GM10248 (cell line): ENCODE results near the gene FHL5.
A peak's percentile ranks its signal among the peaks of the same experiment; 100 is the strongest.

Experiments
- CTCF ChIA-PET: fragments of 300-600 bp; sonication (Branson Sonifier 250); formaldehyde crosslinking; extraction: SDS; loops from one replicate; lab custom pipeline; 2021; ENCODE audit warnings: antibody characterized with exemption; lab: Yijun Ruan, JAX
- POLR2A ChIA-PET: fragments of 350-650 bp; sonication (Branson Sonifier 250); formaldehyde crosslinking; extraction: SDS; loops from one replicate; lab custom pipeline; 2020; ENCODE audit warnings: antibody characterized with exemption; lab: Yijun Ruan, JAX
- DNase-seq: peaks from one replicate; pipeline ENCODE4 v3.0.0; 2012; ENCODE audit errors: extremely low spot score
- CTCF ChIP-seq: IDR thresholded peaks from 2 replicates; pipeline ENCODE4 v1.5.1; 2012; ENCODE audit warnings: mild to moderate bottlenecking, low read depth; ENCODE audit errors: extremely low read depth, missing control alignments, control extremely low read depth

The FHL5 gene

GRCh38 chr6:96562886-96563285 is at the start of gene FHL5:
Gene FHL5, plus strand, starts transcription at chr6:96563128. Its CDS starts 40,486 bp downstream, at chr6:96603614.
- POLR2A ChIA-PET, result no interaction called here
- CTCF ChIA-PET, result interaction anchor here (1.2 kb wide), 1 partner anchor 12 kb away, joined by 3 read pairs; no protein-coding TSS in a partner anchor
- no peak for TF ChIP-seq CTCF
- DNase-seq, result no peak

- TF ChIP-seq CTCF, result no peak
- no peak for DNase-seq
- ChIA-PET CTCF (interaction anchor here (1.0 to 1.2 kb wide), 2 partner anchors 10 to 24 kb away, joined by 3 read pairs; no protein-coding TSS in a partner anchor), POLR2A (no interaction called here)
Measured at GRCh38 chr6:96520171-96521115, 42.5 kb upstream of the FHL5 start.

GRCh38 chr6:96521306-96521643 is 41.7 kb upstream of the FHL5 start:
- DNase-seq, result no peak
- CTCF ChIA-PET, result interaction anchor here (1.0 kb wide), 1 partner anchor 23 kb away, joined by 3 read pairs; no protein-coding TSS in a partner anchor
- no peak for TF ChIP-seq CTCF
- POLR2A ChIA-PET, result no interaction called here

- POLR2A ChIA-PET, result no interaction called here
- DNase-seq, result peak; percentile 91
- no peak for TF ChIP-seq CTCF
- CTCF ChIA-PET, result interaction anchor here (1.1 kb wide), 1 partner anchor 9 kb away, joined by 3 read pairs; no protein-coding TSS in a partner anchor
Measured at GRCh38 chr6:96521644-96522464, 41.1 kb upstream of the FHL5 start, which contains the start of gene UFL1. Gene UFL1, plus strand, starts transcription at chr6:96521806. Its CDS starts 68 bp downstream, at chr6:96521874.

GRCh38 chr6:96522465-96523009 is 40.4 kb upstream of the FHL5 start:
- no peak for DNase-seq
- ChIA-PET CTCF (interaction anchor here (1.1 kb wide), 1 partner anchor 8 kb away, joined by 3 read pairs; no protein-coding TSS in a partner anchor), POLR2A (no interaction called here)
- TF ChIP-seq CTCF, result no peak

GRCh38 chr6:96528193-96528592 is 34.7 kb upstream of the FHL5 start:
- CTCF ChIA-PET, result interaction anchor here (2.0 kb wide), 1 partner anchor 10 kb away, joined by 9 read pairs; no protein-coding TSS in a partner anchor
- no peak for DNase-seq
- POLR2A ChIA-PET, result no interaction called here
- TF ChIP-seq CTCF, result no peak
